NCI-H345 (cell line): ENCODE data around the gene SH3D19.

Experiments used
- DNase-seq: peaks from one replicate; lab custom pipeline; 2025; lab: John Stamatoyannopoulos, UW

The SH3D19 gene

GRCh38 chr4:151195801-151196200, 129.6 kb downstream of the SH3D19 start:
- DNase-seq, result no peak

GRCh38 chr4:151193414-151193813, 132.0 kb downstream of the SH3D19 start:
- no peak for DNase-seq

- no peak for DNase-seq
Observed at GRCh38 chr4:151192556-151193235, 132.7 kb downstream of the SH3D19 start.

DNA sequence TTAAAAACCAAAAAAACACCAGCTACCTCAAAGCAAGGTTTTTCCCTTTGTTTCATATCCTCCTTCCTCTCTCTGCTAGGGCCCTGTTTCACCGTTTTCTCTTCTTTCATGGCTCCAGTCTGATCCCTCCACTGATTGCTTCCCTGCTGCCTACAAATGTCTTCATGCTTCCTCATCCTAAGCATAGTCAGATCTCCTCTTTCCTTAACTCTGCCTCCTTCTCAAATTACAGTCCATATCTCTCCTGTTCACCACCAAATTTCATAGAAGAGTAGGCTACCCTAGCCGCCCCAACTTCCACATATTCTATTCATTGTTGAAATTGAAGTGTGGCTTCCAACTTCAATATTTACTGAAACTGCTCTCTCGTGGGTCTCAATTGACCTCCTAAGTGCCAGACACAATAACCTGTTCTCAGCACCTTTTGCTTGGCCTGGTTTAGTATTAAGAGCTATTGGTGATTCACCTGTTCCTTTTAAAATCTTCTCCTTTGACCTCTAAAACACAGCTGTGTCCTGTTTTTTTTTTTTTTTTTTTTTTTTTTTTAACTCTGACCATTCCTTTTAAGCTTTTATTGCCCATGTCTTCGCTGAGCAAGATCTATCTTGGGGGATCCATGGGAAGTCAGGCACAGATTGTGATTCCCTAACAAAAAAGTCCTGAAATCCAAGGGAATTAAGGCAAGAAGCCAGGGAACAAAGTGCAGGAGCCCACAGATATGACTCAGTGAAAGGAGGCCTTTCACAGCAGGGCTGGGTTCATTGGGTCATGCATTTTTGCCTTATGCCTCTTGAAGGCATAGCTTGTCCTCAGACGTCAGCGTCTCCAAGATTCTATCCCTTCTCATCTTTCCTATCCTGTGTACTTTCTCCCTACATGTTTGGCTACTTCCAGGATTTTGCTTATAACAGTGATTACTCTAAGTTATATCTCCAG, 140.6 kb downstream of the SH3D19 start:
- no peak for DNase-seq

DNA sequence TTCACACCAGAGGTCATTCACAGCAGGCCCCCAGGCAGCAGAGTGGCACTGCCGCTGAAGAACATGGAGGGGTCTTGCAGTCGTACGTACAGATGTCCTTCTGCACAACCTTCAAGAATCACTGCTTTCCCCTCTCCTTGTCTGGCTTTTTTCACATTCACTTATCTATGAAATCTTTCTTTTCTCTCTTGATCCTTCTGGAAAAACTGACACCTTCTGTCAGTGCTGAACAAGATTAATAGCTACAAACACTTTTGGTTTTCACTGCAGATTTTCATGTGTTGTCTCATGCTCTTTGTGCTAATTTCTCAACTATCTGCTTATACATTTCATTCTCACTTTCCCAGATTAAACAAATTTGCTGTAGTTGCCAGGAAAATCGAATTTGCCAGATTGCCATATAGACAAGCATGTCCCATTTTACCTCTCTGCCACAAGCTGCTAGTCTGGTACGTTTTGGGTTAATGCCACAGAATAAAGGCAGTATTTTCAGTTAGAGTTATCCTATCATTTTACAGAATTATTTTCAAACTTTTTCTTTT, 142.9 kb downstream of the SH3D19 start:
- DNase-seq, result no peak

GRCh38 chr4:151176685-151177084, 148.7 kb downstream of the SH3D19 start:
- no peak for DNase-seq

DNA sequence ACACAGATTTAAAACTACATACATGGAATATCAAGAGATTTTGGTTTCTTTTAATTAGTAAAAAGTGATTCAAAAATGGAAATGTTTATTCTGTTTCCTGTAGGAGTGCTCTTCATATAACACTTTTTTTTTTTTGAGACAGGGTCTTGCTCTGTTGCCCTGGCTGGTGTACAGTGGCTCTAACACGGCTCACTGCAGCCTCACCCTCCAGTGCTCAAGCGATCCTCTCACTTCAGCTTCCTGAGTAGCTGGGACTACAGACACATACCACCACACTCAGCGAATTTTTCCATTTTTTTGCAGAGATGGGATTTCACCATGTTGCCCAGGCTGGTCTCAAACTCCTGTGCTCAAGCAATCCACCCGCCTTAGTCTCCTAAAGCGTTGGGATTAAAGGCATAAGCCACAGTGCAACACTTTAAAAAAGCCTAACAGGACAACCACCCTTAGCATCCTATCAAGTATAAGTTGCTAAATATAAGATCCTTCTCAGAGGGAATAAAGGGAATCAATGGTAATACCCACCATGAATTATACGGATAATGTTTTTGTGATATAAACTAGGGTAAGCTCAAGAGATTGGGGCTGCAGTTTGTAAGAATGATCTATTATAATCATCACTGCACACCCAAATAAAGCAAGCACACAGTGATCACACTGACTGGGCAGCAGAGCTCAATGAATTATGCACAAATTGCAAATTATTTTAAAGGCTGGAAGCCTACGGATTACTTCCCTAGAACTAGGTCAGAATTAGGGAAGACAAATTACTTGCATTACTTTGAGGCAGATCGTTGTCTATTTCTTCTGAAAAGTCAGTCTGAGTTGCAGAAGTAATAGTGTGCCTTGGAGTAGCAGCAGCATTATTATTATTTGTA, 149.4 kb downstream of the SH3D19 start:
- no peak for DNase-seq

DNA sequence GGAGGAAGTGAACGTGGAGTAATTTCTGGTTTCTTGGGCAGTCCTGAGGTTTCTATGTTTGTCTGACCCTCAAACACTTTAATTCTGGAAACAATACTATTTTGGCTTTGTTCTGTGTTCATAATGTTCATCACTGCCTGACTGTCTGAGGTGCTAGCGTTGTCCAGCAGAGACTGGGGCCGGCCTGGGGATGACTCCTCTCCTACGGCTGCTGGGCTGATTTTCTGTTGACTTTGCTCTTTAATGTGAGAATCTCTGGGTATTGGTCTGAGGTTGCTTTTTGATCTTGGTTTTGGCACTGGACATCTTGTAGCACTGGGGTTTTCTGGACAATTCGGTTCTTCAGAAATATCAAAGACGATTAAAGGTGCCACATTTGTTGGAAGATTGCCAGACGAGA, 150.2 kb downstream of the SH3D19 start:
- no peak for DNase-seq

DNA sequence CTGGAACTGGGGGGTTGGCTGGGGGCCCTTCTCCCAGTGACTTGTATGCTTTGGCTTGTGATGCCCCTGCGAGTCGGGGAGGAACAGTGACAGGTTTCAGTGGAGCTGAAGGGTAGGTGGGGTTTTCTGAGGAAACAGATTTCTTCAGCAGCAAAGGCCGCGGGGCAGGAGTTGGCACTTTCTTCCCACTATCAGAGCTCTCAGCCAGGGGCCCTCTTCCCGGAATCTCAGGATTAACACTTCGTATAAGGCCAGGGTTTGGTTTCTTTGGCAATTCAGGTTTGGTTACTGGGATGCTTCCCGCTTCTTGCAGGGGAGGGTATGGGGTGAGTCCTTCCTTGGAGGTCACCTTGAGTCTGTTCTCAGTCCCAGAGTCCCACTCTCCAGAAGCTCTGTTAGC, 150.6 kb downstream of the SH3D19 start:
- DNase-seq, result no peak

- no peak for DNase-seq
Observed at GRCh38 chr4:151173871-151174270, 151.5 kb downstream of the SH3D19 start.

DNA sequence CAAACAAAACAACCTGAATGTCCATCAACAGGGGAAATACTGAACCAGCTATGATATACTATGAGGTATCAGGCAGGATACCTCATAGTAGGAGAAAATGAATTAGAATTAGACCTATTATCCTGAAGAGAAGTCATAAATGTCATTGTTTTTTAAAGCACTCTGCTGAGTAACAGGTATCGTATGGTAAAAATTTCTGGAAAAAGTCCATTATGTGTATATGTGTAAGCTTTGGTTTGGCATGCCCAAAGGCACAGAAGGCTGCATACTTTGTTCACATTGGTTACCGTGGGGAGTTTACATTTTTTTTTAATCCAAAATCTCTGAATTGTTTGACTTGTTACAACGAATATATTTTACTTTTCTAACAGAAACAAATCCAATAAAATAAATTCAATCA, 155.5 kb downstream of the SH3D19 start:
- no peak for DNase-seq

DNA sequence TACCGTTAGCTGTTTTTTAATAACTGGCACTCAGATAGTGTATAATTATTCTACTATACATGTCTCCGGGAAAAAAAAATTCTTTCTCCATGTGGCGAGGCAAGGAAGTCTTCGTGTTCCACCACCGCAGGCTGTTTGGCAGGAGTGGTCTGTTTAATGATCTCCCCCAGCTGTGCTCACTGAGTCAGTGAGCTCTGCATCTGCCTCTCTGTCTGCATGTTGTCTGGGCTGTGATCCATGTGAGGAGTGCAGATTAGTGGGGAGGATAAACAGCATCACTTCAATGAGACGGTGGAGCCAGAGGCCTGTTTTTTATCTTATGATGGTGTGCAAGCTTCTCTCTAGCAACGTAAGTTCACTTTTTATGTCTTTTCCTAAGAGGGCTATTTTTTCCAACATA, 156.2 kb downstream of the SH3D19 start:
- peak; percentile 23 for DNase-seq

DNA sequence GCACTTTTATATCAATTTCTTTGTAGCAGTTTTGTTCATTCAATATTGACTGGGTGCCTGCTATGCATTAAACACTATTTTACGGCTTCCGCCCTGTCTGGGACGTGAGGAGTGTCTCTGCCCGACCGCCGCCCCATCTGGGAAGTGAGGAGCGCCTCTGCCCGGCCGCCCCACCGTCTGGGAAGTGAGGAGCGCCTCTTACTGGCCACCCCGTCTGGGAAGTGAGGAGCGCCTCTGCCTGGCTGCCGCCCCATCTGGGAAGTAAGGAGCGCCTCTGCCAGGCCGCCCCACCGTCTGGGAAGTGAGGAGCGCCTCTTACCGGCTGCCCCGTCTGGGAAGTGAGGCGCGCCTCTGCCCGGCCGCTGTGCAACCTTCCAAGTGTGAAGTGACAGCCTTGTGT, 157.8 kb downstream of the SH3D19 start:
- DNase-seq, result no peak

DNA sequence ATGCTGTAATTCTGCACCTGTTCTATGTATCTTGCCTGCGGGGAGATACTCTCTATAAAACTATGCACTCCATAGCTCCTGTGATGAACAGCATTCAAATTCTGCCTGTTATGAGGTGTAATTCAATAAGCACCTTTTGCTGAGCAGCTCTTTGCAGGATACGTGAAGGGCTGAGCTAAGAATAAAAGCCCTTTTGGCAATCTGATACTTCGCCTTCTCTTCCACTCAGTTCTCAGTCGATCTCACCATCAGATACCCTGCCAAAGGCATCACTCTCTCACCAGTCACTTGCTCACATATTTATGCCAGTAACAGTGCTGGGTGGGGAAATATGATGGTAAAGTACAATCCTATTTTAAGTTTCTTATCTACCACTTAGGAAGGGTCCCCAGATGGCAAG, 158.8 kb downstream of the SH3D19 start:
- peak; percentile 28 for DNase-seq

DNA sequence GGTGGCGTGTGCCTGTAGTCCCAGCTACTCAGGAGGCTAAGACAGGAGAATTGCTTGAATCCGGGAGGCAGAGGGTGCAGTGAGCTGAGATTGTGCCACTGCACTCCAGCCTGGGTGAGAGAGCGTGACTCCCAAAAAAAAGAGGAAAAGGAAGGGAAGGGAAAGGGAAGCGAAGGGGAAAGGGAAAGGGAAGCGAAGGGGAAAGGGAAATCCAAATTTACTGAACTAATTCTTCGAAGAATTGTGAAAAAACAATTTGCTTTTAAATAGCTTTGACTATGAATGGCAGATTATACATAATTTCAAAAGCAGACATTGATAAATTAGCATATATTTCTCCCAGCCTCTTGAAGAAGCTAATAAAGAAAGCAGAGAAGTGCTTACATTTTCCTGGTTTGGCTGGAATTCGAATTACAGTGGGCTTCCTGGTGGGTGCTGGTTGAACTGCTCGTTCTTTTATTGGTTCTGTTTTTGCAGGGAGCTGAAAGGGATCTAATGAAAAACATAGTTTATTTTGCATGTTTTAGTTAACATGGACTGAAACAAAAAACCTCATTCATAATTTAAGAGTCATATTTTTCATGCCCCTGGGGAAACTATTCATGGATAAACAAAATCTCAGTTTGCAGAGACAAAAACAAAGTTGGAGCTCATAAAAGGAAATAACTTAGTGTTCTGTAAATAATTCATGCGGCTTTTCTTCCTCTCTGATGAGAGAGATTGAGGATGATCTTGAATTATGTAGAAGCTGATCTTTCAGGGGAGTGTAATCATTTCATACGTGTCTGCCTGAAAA, 160.0 kb downstream of the SH3D19 start:
- DNase-seq, result no peak

DNA sequence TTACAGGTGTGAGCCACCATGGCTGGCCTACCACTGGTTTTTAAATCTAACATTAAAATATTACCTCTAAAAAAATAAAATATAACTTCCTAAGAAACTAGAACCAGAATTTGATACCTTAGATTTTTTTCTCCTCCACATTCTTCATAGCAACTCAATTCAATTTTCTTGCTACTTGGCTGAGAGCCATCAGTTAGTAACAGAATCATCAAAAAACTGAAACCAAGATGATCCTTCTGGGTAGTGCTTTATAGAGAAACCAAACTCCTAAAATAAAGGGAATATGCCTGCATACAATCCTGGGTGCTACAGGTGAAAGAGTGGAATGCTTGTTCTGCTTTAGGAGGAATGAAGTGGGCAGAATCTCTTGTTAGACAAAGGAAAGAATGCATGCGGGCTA, 161.6 kb downstream of the SH3D19 start:
- DNase-seq, result no peak

DNA sequence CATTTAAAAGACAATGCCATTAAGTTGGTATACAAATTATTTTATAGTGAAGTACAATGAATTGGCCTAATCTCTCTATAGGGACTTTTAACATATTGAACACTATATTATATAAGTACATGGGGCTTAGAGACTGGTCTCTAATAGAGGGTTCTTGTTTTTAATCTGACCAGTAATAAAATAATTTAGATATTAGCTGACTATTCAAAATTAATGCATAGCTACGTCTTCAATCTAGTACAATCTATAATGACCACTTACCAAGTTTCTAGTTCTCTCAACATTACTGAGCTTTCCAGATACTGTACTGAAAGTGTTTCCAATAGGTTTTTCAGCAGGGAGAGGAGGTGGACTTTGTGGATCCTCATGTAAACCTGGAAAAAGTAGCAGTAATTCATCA, 166.4 kb downstream of the SH3D19 start:
- DNase-seq, result no peak

- DNase-seq, result no peak
Observed at GRCh38 chr4:151157543-151157942, 167.9 kb downstream of the SH3D19 start.

DNA sequence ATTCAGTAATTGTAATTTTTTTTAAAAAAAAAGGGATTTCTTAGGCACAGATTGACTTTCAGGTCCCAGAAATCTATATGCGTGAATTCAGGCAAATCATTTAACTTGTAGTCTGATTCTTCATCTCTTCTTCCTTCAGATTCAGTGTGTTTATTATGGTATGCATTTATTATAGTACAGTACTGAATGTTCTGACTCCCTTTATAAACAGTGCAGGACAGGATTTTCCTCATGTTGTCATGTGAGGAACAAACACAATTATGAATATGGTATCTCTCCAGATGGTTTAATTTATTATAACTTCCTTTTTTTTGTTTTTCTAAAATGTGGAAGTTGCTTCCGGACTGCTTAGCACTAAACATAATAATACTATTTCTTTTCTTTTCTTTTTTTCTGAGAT, 171.8 kb downstream of the SH3D19 start:
- no peak for DNase-seq

DNA sequence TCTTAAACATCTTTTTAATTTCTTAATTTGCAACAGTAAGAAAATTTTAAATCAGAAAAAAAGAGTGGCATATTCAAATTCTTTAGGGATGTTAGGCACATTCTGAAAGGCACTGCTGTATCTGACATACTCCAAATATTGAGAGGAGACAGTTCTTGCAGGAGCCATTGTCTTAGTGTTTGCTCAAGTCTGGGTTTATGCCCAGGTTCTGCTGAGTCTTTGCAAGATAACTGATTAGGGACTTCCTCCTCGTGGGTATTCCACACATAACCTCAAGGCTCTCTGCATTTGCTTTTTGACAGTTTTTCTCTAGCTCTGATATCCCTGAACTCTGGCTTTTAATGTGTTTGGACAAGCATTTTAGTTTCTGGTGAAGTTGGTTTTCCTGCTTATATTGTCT, 173.4 kb downstream of the SH3D19 start:
- DNase-seq, result no peak

DNA sequence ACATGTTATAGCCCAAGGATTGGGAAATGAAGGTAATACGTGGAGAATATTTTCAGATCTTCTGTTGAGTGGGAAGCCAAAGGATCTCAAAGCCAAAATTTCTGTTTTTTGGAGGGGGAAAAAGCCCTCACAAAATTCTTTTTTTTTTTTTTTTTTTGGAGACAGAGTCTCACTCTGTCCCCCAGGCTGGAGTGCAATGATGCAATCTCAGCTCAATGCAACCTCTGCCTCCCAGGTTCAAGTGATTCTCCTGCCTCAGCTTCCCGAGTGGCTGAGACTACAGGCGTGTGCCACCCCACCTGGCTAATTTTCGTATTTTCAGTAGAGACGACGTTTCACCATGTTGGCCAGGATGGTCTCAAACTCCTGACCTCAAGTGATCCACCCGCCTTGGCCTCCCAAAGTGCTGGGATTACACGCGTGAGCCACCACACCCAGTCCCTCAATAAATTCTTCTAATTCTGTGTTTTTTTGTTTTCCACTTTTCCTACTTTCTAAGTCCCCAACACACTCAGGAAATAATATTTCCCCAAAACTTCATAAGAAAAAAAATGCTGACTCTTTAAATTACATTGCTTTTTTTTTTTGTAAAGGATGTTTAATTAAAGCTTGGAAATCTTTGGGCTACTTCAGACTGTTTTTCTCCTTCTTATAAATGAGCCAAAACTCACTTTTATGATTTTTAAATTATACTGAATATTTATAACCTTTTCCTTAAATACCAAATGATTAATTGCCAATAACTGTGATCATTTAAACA, 174.4 kb downstream of the SH3D19 start:
- no peak for DNase-seq
